HG02870 (cell line): ENCODE results near the gene GGNBP2.

Experiments
- ATAC-seq: cut with Tn5 transposase; IDR thresholded peaks from one replicate; pipeline ENCODE4 v1.9.1; 2021; ENCODE audit warnings: mild to moderate bottlenecking, moderate library complexity; ENCODE audit not compliant: unreplicated experiment

Gene GGNBP2

GRCh38 chr17:36625188-36625587 lies 80.5 kb downstream of the GGNBP2 start:
- ATAC-seq: no peak

GRCh38 chr17:36627101-36627500 lies 82.4 kb downstream of the GGNBP2 start:
- ATAC-seq: no peak

GRCh38 chr17:36628576-36628975 lies 83.9 kb downstream of the GGNBP2 start:
- ATAC-seq: no peak

DNA sequence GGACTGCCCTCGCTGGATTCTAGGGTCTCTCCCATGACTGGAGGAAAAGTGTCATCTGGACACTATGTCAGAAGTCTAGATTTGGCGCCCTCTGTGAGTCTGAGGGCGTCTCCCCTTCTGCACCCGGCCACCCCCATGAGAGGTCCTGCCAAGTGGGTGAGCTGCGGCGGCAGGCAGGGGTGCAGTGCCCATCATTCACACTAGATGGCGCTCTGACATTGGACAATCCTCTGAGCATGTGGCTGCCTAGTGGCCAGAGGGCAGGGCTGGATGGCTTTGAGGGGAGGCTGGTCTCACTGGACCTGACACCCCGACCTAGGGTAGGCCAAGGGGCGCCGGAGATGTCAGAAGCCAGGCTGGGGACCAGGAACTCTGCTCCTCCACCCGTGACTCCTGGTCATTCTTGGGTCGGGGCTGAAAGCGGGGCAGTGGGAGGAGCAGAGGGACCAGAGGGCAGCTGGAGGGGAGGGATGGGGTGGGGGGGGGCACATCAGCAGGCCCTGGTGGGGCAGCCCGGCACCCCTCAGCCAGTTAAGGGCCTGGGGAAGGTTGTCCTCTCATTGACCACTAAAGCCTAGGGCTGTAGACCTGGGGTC lies 84.6 kb downstream of the GGNBP2 start:
- ATAC-seq: no peak

- no peak for ATAC-seq
Observed at GRCh38 chr17:36629970-36630502, 85.3 kb downstream of the GGNBP2 start.

DNA sequence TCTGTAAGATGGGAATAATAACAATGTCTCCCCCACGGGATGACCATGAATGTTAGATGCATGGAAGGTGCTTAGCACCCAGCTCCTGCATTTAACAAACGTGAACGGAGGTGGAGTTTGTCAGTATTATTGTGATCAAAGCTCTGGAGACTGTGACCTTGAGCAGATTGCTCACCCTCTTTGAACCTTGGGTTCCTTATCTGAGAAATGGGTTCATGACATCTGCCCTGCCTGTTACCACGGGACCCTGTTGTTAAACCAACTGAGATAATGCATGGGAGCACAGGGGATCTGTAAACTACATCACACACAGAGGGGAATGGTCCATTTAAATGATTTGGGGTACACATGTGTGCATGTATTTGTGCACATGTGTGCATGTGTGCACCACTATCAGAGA lies 86.3 kb downstream of the GGNBP2 start:
- ATAC-seq: no peak

DNA sequence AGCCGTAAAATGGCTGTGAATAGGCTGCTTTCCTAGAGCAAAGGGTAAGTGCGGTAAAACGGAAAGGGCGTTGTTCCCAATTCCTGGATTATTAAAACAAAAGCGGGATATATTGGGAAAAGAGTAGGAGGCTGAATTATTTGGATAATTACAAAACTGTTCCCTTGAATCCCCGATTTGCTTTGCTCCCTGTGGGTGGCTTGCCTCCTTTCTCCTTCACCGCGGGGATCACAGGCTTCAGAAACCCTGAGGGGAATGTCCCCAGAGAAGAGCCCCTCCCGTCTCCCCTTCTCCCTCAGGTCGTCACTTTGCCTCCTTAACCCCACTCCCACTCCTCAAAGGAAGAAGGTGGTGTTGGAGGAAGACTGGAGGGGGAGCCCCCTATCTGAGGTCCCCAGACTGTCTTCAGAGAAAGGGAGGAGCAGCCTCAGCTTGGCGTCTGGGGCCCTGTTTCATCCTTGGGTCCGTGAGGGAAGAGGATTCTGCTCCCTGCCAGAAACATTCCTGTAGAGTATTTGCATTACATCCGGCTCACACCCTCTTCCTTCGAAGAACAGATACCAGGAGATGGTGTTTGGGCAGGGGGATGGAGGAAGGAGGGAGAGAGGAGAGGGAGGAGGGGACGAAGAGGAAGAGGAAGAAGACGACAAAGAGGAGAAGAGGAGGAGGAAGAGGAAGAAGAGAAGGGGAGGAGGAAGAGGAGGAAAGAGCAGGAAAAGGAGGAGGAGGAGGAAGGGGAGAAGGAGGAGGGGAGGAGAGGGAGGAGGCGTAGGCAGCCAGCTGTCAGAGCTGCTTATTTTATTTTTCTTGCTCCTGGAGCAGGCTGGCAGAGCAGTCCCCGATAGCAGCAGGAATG lies 88.4 kb downstream of the GGNBP2 start:
- ATAC-seq: no peak
